IPS DF 6.9 (cell line): Measurements from ENCODE around the gene SLC7A14.

ENCODE experiments used
- DNase-seq: peaks from one replicate; pipeline ENCODE4 v3.0.0-alpha.2; 2013; ENCODE audit warnings: low read depth, low spot score
- H3K27ac ChIP-seq: one replicate; pipeline ENCODE4 v1.5.1; 2013; ENCODE audit warnings: low read length, control low read depth
- H3K27me3 ChIP-seq: 2 replicates; pipeline ENCODE4 v1.6.1; 2013; ENCODE audit warnings: mild to moderate bottlenecking, low read length; ENCODE audit not compliant: control insufficient read depth, insufficient read depth
- H3K36me3 ChIP-seq: 2 replicates; pipeline ENCODE4 v1.6.1; 2013; ENCODE audit warnings: low read length; ENCODE audit not compliant: control insufficient read depth, insufficient read depth
- H3K4me1 ChIP-seq: 2 replicates; pipeline ENCODE4 v1.6.1; 2013; ENCODE audit warnings: low read length; ENCODE audit not compliant: control insufficient read depth, insufficient read depth
- H3K4me3 ChIP-seq: 2 replicates; pipeline ENCODE4 v1.5.1; 2013; ENCODE audit warnings: mild to moderate bottlenecking, low read length
- H3K9me3 ChIP-seq: 2 replicates; pipeline ENCODE4 v1.6.1; 2013; ENCODE audit warnings: low read length, inconsistent platforms; ENCODE audit not compliant: control insufficient read depth, insufficient read depth
- WGBS: extraction: QIAGEN DNeasy Blood & Tissue Kit; methylation state at CpG from one replicate; pipeline ENCODE4 v1.1.7; 2013; ENCODE audit warnings: mixed read lengths, missing lambda C conversion rate; ENCODE audit not compliant: insufficient read length, insufficient coverage; 5-methylcytosine and 5-hydroxymethylcytosine counted together

SLC7A14 gene

GRCh38 chr3:170429050-170429449, 156.8 kb downstream of the SLC7A14 start:
- H3K27ac ChIP-seq: no peak overlapping the region

DNA sequence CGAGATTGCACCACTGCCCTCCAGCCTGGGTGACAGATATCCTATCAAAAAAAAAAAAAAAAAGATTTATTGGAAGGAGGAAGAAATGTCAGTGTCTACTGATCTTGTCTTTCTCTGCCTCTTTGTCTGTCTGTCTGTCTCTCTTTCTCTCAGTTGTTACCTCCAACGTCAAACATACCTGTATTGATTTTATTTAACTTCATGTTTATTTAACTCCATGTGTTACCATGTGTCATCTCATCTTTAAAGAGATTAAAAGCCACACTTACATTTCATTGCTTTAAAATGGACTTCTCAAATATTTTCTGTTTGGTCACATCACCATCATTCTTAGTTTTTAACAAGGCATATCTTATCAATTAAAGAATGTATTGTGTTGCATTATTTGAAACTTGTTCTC, 157.8 kb downstream of the SLC7A14 start:
- no peak for DNase-seq
- no peak overlapping the region for H3K27ac ChIP-seq
- H3K36me3 ChIP-seq: no peaks in the 10 kb centered on the region
- no peaks in the 10 kb centered on the region for H3K9me3 ChIP-seq
- WGBS: no CpG with 5 or more reads among the region's 2 CpGs
- H3K4me3 ChIP-seq: no peak overlapping the region
- no peaks in the 10 kb centered on the region for H3K27me3 ChIP-seq
- peaks cover 2% of the 10 kb centered on the region; the same call in 1 of the 2 replicates for H3K4me1 ChIP-seq

More at GRCh38 chr3:170429050-170429449, 156.8 kb downstream of the SLC7A14 start:
- Histone ChIP-seq H3K36me3 (no peaks in the 10 kb centered on the region), H3K4me3 (no peak overlapping the region), H3K9me3 (no peaks in the 10 kb centered on the region), H3K27me3 (no peaks in the 10 kb centered on the region), H3K4me1 (peaks cover 2% of the 10 kb centered on the region; the same call in 1 of the 2 replicates)
- 100% methylated on average over 1 of the region's 1 CpG for WGBS
- DNase-seq: no peak

- H3K4me3 ChIP-seq: no peak overlapping the region
- no peak for DNase-seq
- peaks cover 2% of the 10 kb centered on the region; the same call in 1 of the 2 replicates for H3K4me1 ChIP-seq
- no peak overlapping the region for H3K27ac ChIP-seq
- H3K27me3 ChIP-seq: no peaks in the 10 kb centered on the region
- no CpG with 5 or more reads among the region's 2 CpGs for WGBS
- H3K36me3 ChIP-seq: no peaks in the 10 kb centered on the region
- no peaks in the 10 kb centered on the region for H3K9me3 ChIP-seq
These were observed 159.6 kb downstream of the SLC7A14 start for GRCh38 chr3:170426240-170426797.

DNA sequence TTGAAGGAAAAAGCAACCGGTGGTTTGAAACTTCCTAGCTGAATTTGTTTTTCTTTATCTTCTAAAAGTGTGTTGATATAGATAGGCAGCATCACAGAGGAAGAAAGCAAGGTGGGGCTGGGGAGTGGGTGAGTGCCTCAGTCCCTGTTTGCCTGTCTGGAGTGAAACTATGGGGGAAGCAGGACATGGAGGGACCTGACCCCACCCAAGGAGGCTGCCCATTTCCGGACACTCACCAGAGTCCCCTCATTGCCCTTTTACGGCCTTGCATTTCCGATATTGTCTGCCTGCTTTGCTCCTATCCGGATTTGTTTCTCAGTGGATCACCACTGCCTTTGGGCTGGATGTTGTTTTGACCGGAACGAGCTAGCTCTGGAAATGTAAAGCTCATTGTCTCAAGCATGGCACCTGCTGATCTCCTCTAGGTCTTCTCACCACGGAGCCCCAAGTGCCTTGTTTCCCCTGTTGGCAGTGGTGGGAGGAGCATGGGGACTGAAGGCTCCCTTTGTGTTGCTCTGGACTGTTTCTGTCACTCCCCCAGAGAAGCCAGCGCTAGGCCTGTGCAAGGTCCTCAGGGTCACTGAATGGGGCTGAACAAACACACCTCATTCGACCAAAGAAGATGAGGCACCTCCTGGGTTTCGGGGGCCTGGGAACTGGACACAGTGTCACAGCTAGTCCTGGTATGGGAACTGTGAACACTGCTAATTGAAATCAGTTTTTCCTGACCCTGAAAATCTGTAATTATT, 160.2 kb downstream of the SLC7A14 start:
- Histone ChIP-seq H3K4me3 (no peak overlapping the region), H3K4me1 (peaks cover 2% of the 10 kb centered on the region; the same call in 1 of the 2 replicates), H3K27me3 (peaks cover under 1% of the 10 kb centered on the region; the same call in 1 of the 2 replicates), H3K36me3 (no peaks in the 10 kb centered on the region), H3K9me3 (no peaks in the 10 kb centered on the region), H3K27ac (no peak overlapping the region)
- no CpG with 5 or more reads among the region's 11 CpGs for WGBS
- no peak for DNase-seq

- Histone ChIP-seq H3K4me1 (peaks cover 2% of the 10 kb centered on the region; the same call in 1 of the 2 replicates), H3K9me3 (no peaks in the 10 kb centered on the region), H3K36me3 (no peaks in the 10 kb centered on the region), H3K27ac (no peak overlapping the region), H3K27me3 (peaks cover 8% of the 10 kb centered on the region; the same call in 1 of the 2 replicates), H3K4me3 (no peak overlapping the region)
- no CpG with 5 or more reads among the region's 8 CpGs for WGBS
- DNase-seq: no peak
These were observed 161.0 kb downstream of the SLC7A14 start for GRCh38 chr3:170424879-170425278.

DNA sequence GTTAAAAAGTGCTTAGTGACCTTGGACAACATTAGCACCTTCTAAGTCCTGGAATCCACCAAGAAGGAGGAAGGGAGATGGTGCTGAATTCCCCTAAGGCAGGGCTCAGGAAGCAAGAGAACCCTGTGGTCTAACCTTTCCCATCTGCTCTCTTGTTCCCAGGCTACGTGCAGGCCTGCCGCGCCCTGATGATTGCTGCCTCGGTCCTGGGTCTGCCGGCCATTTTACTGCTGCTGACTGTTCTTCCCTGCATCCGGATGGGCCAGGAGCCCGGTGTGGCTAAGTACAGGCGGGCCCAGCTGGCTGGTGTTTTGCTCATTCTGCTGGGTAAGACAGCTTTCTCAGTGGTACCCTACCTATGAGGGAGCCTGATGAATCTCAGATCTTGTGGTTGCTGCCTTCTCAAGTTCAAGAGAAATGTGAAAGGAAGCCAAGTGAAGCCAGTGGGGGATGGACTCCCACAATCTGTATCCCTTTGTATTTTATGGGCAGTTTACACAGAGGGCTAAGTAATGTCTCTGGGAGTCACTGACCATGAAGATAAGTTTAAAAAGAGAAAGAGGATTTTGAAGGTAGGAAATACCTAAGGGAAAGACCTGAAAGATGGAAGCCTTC, 162.8 kb downstream of the SLC7A14 start:
- no peak for DNase-seq
- Histone ChIP-seq H3K36me3 (no peaks in the 10 kb centered on the region), H3K4me1 (peaks cover 3% of the 10 kb centered on the region; the same call in 1 of the 2 replicates), H3K4me3 (no peak overlapping the region), H3K27ac (no peak overlapping the region), H3K9me3 (no peaks in the 10 kb centered on the region), H3K27me3 (peaks cover 18% of the 10 kb centered on the region; the same call in 1 of the 2 replicates)
- no CpG with 5 or more reads among the region's 8 CpGs for WGBS

- DNase-seq: no peak
- H3K9me3 ChIP-seq: no peaks in the 10 kb centered on the region
- peaks cover 18% of the 10 kb centered on the region; the same call in 1 of the 2 replicates for H3K27me3 ChIP-seq
- no peak overlapping the region for H3K27ac ChIP-seq
- no peak overlapping the region for H3K4me3 ChIP-seq
- WGBS: no CpG with 5 or more reads among the region's 2 CpGs
- no peaks in the 10 kb centered on the region for H3K36me3 ChIP-seq
- H3K4me1 ChIP-seq: peaks cover 3% of the 10 kb centered on the region; the same call in 1 of the 2 replicates
These were observed 164.1 kb downstream of the SLC7A14 start for GRCh38 chr3:170421758-170422157.

- Histone ChIP-seq H3K4me1 (peaks cover 3% of the 10 kb centered on the region; the same call in 1 of the 2 replicates), H3K9me3 (no peaks in the 10 kb centered on the region), H3K27ac (no peak overlapping the region), H3K36me3 (no peaks in the 10 kb centered on the region), H3K27me3 (peaks cover 18% of the 10 kb centered on the region; the same call in 1 of the 2 replicates), H3K4me3 (no peak overlapping the region)
- no peak for DNase-seq
- no CpG with 5 or more reads among the region's 12 CpGs for WGBS
These were observed 164.7 kb downstream of the SLC7A14 start for GRCh38 chr3:170421111-170421641.

DNA sequence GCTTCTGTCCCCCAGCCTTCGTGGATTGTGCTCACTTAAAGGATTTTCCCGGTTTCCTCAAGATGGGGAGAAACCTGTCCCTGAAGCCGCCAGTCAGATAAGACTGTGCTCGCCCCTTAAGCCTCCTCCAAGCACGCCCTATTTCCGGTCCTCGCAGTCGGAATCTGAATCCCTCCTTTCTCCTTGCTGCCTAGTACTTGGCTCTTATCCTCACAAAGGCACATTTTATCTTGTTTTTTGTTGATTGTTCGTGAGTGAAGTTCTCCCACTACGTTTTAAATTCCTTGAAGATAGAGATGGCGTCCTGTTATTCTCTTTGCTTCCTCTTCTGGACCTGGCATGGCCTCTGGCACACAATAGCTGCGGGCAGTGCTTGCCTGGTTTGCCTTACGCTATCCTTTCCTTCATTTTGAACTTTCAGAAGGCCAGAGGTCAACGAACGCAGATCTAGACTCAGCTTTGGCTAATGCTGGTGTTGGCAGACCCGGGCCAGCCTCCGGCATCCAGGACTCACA, 165.5 kb downstream of the SLC7A14 start:
- Histone ChIP-seq H3K9me3 (no peaks in the 10 kb centered on the region), H3K4me3 (no peak overlapping the region; the same call in 1 of the 2 replicates), H3K4me1 (peaks cover 1% of the 10 kb centered on the region; the same call in 1 of the 2 replicates), H3K27ac (no peak overlapping the region), H3K36me3 (no peaks in the 10 kb centered on the region), H3K27me3 (peaks cover 18% of the 10 kb centered on the region; the same call in 1 of the 2 replicates)
- WGBS: no CpG with 5 or more reads among the region's 17 CpGs
- DNase-seq: no peak

- WGBS: no CpG with 5 or more reads among the region's 58 CpGs
- no peak for DNase-seq
- Histone ChIP-seq H3K4me1 (peaks cover 1% of the 10 kb centered on the region; the same call in 1 of the 2 replicates), H3K27ac (no peak overlapping the region), H3K36me3 (no peaks in the 10 kb centered on the region), H3K27me3 (peaks cover 18% of the 10 kb centered on the region; the same call in 1 of the 2 replicates), H3K9me3 (no peaks in the 10 kb centered on the region), H3K4me3 (peak overlapping the region; percentile 0; the same call in 1 of the 2 replicates)
These were observed 166.3 kb downstream of the SLC7A14 start for GRCh38 chr3:170419557-170420087.
